Inflammatory macrophage treated with lipopolysaccharide for 1 hour (primary cell): ENCODE measurements around the gene TBC1D2B.
"Not testable (repeated sequence)": the region's sequence is repeated elsewhere in the genome, so short reads cannot be mapped to it uniquely, and the experiment has no call there.

Experiments
- DNase-seq, 2 donors: peaks; one replicate each; pipeline ENCODE4 v3.0.0-alpha.2; 2020 to 2022

The TBC1D2B gene

GRCh38 chr15:77999486-77999885, 78.0 kb downstream of the TBC1D2B start:
- DNase-seq = no peak

- DNase-seq = no peak
Measured at GRCh38 chr15:77998592-77998991, 78.9 kb downstream of the TBC1D2B start.

DNA sequence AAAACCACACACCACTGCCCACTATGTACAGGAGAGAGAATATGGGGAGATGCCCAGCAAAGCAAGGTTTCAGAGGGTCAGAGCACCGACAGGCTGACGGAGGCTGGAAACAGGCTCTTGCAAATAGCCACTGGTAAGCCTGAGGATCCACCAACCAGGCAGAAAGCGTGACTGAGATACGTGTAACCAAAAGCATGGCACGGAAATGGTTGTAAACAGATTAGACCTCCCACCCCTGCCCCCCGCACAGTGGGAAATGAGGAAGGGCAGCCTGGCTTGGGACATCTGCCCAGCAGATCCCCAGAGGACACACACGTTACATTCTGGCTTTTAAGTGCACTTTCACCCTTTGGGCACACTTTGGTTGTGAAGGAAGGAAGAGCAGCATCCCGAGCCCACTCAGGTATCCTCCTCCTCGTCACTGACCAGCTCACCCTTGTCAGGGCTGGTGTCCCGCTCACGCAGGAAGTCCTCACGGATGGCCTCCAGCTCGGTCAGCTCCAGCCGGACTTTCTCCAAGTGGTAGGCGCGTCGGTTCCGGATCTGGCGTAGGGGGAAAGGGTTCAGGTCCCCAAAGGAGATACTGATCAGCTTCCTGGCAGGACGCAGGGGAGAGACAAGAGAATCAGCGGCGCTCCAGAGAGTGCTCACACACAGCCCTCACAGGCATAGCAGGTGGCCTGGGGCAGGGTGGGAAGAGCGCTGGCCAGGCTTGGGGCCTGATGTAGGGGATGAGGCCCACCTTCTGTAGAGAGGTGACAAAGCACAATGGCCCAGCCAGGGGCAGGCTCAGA, 79.6 kb downstream of the TBC1D2B start:
- not testable (repeated sequence) for DNase-seq

- DNase-seq = not testable (repeated sequence)
Measured at GRCh38 chr15:77997221-77997620, 80.3 kb downstream of the TBC1D2B start.

- DNase-seq = not testable (repeated sequence)
Measured at GRCh38 chr15:77996713-77997171, 80.8 kb downstream of the TBC1D2B start.

DNA sequence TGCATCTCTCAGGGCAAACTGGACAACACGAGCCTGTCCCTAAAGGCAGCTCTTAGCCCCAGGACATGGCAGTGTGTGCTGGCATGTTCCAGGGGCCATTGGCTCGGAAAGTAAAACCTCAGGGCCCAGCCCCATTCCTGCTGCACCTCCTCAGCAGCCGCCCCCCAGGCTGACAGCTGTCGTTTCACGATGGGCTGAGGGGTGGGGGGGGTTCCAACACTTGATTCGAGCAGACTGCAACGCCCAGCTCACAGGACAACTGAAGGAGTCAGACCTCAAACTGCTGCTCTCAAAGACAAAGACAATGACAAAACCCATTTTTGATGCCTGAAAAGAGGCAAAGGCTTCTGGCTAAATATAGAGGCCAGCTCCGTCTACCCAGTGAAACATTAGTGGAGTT, 81.3 kb downstream of the TBC1D2B start:
- not testable (repeated sequence) for DNase-seq

DNA sequence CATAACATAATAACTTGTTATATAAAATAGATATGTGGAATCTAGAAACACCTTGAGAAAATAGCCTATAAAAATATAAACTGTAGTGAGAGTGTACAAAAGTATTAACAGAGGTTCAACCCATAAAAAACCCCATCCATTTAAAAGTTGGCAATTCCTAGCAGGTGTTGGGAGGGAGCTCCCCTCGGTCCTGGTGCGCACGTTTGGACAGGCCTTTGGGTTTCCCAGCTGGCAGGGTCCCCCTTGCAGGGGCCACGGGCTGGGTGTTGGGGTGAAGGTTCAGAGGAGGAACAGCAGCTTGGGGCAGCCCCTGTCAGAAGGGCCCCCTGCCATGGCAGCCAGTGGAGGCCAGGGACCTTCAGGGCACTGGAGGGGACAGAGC, 82.0 kb downstream of the TBC1D2B start:
- not testable (repeated sequence) for DNase-seq

GRCh38 chr15:77994893-77995536, 82.5 kb downstream of the TBC1D2B start:
- not testable (repeated sequence) for DNase-seq

DNA sequence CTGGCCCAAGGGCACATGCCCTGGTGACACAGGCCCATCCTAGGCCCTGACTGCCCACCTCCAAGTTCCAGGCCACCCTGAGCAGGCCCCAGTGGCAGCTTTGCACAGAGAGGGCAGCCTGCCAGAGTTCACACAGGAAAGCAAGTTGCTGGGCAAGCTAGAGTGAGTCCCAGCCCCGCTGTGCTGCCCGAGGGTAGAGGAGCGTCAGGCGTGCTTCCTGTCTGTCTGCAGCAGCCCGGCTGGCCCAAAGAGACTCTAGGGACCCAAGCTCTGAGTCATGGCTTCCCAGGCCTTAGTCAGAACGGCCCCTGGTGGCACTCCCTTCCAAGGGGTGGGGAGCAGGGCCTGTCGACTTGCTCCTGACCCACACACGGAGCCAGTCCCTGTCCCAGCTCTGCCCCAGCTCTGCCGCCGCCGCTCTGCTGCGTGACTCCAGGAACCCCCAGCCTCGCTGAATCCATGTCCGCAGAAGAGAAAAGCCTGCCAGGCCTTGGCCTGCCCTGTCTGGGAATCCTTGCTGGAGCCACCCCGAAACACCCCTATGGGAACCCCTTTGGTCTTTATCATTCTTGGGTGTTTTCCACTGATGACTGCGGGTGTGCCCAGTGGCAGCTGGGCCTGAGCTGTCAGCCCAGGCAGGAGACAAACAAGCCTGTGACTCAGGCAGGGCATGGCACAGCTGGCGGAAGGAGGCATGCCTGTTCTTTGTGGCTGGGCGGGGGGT, 83.4 kb downstream of the TBC1D2B start:
- DNase-seq = not testable (repeated sequence)

DNA sequence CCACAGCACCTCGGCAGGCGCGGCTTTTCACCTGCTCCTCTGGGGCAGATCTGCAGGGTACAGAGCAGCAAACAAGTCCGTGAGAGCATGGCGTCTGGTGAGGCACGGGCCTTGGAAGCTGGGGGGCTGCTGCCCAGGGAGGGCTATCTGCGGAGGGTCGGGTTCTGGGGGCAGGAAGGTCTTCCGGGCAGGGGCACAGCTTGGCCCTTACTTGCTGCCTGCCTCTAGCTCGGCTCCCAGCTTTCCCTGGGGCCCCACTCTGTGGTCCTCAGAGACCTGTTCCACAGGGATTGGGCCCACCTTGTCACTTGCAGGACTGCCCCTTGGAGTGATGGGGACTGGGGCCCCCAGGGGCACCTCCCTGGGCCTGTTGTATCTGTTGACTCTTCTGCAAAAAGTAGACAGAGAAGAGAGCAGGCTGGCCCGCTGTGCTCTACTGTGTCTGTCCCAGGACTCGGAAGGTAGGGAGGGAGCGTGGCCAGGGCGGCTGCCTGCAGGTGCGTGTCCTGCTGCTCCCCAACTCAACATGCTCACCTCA, 84.1 kb downstream of the TBC1D2B start:
- DNase-seq = no peak

DNA sequence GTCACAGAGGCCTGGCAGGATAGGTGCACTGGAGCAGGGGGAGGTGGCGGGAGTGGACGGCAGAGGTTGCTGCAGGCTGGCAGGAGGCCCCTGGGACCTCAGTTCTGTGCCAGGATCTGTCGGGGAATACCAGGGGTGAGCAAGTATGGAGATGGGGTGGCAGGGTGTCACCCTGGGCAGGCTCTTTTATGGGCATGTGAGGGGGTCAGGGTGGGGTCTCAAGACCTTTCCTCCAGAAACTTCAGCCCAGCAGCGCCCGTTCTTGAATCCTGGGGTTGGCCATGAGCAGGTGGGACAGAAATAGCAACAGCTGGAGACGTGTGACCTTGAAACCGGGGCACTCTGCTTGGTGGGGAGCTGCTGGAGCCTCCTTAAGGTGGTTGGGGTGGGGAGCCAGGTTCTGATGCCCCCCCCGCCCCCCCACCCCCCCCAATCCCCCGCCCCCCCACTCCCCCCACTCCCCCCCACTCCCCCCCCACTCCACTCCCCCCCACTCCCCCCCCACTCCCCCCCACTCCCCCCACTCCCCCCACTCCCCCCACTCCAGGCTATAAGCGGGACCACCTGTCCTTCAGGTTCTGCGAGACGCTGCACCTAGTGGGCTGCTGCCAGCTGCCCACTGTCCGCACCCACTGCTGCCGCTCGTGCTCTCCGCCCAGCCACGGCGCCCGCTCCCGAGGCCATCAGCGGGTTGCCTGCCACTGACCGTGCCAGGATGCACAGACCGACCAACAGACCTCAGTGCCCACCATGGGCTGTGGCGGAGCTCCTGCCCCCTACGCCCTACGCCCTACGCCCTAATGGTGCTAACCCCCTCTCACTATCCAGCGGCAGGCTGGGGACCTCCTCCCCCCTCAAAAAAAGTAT, 84.9 kb downstream of the TBC1D2B start:
- no peak for DNase-seq

GRCh38 chr15:77991658-77992201, 85.8 kb downstream of the TBC1D2B start:
- not testable (repeated sequence) for DNase-seq

- DNase-seq = no peak
Measured at GRCh38 chr15:77991029-77991406, 86.5 kb downstream of the TBC1D2B start.

GRCh38 chr15:77989296-77990143, 88.0 kb downstream of the TBC1D2B start:
- DNase-seq = no peak

DNA sequence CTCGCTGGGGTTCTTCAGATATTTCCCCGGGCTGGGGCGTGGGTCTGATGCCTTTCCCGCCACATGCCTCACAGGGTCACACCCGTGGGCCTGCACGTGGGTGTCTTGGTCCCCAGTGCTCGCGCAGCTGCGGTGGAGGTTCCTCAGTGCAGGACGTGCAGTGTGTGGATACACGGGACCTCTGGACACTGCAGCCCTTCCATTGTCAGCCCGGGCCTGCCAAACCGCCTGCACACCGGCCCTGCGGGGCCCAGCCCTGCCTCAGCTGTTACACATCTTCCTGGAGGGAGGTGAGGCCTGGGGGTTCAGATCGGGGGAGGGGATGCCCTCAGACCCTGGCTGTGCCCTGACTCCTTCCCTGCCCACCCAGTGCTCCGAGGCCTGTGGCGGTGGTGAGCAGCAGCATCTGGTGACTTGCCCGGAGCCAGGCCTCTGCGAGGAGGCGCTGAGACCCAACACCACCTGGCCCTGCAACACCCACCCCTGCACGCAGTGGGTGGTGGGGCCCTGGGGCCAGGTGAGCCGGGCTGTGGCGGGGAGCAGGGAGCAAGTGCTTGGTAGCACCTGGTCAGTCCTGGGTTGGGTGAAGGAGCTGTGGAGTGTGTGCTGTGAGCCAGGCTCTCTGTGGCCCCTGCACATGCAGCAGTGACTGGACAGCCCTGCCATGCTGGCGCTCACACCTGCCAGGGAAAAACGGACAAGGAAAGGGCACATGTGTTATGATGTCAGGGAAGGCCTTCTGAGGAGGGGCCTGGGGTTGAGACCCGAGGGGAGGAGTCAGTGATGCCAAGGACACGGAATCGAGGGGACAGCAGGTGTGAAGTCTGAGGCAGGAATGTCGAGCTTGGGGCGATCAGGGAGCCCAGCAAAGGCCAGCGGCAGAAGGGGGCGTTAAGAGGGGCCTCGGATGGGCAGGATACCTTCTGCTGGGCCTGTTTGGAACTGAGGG, 88.9 kb downstream of the TBC1D2B start:
- DNase-seq = no peak

DNA sequence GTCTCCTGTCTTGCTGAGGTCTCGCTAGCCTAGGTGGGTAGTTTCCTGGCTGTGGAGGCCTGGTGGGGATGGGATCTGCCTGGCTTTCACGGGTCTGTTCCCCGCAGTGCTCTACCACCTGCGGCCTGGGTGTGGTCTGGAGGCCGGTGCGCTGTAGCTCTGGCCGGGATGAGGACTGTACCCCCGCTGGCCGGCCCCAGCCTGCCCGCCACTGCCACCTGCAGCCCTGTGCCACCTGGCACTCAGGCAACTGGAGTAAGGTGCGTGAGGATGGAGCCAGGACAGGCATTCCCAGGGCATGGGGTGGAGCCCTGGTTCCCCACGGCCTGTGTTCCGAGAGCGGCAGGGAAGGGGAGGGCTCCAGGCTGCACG, 89.8 kb downstream of the TBC1D2B start:
- not testable (repeated sequence) for DNase-seq

DNA sequence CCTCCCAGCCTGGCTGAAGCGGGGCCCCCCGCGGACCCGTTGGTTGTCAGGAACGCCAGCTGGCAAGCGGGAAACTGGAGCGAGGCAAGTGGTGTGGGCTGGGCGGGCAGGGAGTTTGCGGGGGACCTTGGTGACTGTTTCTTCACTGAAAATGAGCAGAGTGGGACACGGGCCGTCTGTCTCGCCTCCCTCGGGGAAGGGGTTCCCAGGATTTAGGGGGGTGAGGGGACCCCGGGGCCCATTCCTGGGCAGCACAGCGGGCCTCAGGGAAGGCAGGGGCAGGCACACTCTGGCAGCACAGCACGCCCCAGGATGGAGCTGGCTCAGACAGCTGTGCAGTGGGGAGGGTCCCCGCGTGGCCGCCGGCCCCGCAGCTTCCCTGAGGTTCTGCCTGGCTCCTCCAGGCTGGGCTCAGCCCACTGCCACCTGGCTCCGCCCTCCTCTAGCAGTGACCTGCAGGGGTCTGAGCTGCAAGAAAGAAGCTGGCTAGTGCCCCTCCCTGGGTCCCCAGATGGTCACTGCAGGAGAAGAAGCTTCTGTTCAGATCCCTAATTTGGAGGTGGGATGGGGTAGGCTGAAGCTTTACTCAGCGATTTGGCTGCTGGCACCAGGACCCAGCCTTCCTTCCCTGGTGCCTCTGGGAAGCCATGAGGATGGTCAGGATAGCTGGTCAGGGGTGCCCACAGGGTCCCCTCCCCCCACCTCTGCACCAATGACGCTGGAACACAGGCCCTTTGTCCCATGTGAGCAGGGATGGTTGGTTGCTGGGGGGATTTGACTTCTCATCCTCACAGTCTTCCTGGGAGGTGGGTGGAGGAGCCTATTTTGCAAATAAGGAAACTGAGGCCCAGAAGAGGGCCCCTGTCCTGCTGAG, 90.4 kb downstream of the TBC1D2B start:
- no peak for DNase-seq

- DNase-seq = no peak
Measured at GRCh38 chr15:77985931-77986480, 91.5 kb downstream of the TBC1D2B start.
